Esophagus squamous epithelium (tissue), 5 donors: ENCODE data around the gene HPD. TPM values are rescaled to one million over a fixed set of nuclear protein-coding genes. Genes with fewer than 3 reads are reported as not detected.

ENCODE experiments used
- DNase-seq: peaks from one replicate; lab custom pipeline; 2025; lab: John Stamatoyannopoulos, UW
- H3K27ac ChIP-seq, 4 donors: fragments of 200-600 bp; sonication (generic); one replicate each; pipeline ENCODE4 v1.5.1; 2016 to 2019; ENCODE audit warnings: mild to moderate bottlenecking in 1 of 4
- H3K27me3 ChIP-seq, 4 donors: fragments of 200-600 bp; sonication (generic); 1 replicate in 3 of 4; 2 replicates in 1 of 4; pipeline versions ENCODE4 v1.5.1 to v1.6.0; 2017 to 2021; ENCODE audit warnings: antibody characterized with exemption in 1 of 4
- H3K36me3 ChIP-seq, 3 donors: fragments of 200-600 bp; sonication (generic); one replicate each; pipeline ENCODE4 v1.5.1; 2016 to 2019
- H3K4me1 ChIP-seq, 3 donors: fragments of 200-600 bp; sonication (generic); one replicate each; pipeline ENCODE4 v1.5.1; 2017 to 2019
- H3K4me3 ChIP-seq, 4 donors: fragments of 200-600 bp; sonication (generic); 1 replicate in 3 of 4; 2 replicates in 1 of 4; pipeline ENCODE4 v1.5.1; 2016 to 2019; ENCODE audit warnings: mild to moderate bottlenecking in 2 of 4, moderate library complexity in 1 of 4
- H3K9me3 ChIP-seq, 3 donors: fragments of 200-600 bp; sonication (generic); one replicate each; pipeline ENCODE4 v1.5.1; 2016 to 2019
- CTCF ChIP-seq, 6 experiments: fragments of 450-650 bp in 4 of 6; fragments of 200-600 bp in 2 of 6; sonication (generic) in 2 of 6; IDR thresholded peaks; one replicate each; pipeline ENCODE4 v1.5.1; 2016 to 2019; ENCODE audit warnings: antibody characterized with exemption in 6 of 6, mild to moderate bottlenecking in 4 of 6, moderate library complexity in 4 of 6
- POLR2A ChIP-seq, 4 donors: fragments of 450-650 bp; IDR thresholded peaks; one replicate each; pipeline ENCODE4 v1.6.1; 2017; ENCODE audit warnings: antibody characterized with exemption in 4 of 4, mild to moderate bottlenecking in 4 of 4, moderate library complexity in 3 of 4
- WGBS, 2 donors: methylation state at CpG; one replicate each; pipeline ENCODE4 v1.1.5; 2018; 5-methylcytosine and 5-hydroxymethylcytosine counted together
- intact Hi-C: fragments of 100-400 bp; cut with DNase I; formaldehyde crosslinking; loops from one replicate; pipeline ENCODE4 v1.15.0; 2022
- total RNA-seq, 4 donors: library from RNA; depleted of rRNA; stranded (reverse); fragments of >200 nt; gene quantifications; one replicate each; pipeline ENCODE4 v1.1.0, GENCODE V29; 2016
- donor health status: DM: yes; HTN: yes; CAD: no.

Gene HPD
- total RNA-seq, 4 donors from 2014 or later: 1.3 TPM; not detected in 3

GRCh38 chr12:121794534-121795033, 64.1 kb downstream of the HPD start:
- intact Hi-C loops: no loop called here
- Histone ChIP-seq H3K36me3 (peaks cover 8 to 14% (median 8%) of the 10 kb centered on the region in 3 donors), H3K4me1 (peaks cover 48 to 90% (median 60%) of the 10 kb centered on the region in 3 donors), H3K27me3 (no peaks in the 10 kb centered on the region), H3K9me3 (no peaks in the 10 kb centered on the region), H3K4me3 (peak overlapping the region in 3 of 4 donors; percentile 18 to 69 (median 56)), H3K27ac (peak overlapping the region; percentile 100)
- no peak for TF ChIP-seq CTCF (IDR thresholded peaks at IDR 0.05)
- no peak for TF ChIP-seq POLR2A (IDR thresholded peaks at IDR 0.05)
- DNase-seq: no peak
- 0 to 2% methylated on average over 1 to 9 of the region's 13 CpGs for WGBS, 2 donors

- H3K4me1 ChIP-seq: peaks cover 48 to 85% (median 56%) of the 10 kb centered on the region in 3 donors
- DNase-seq: peak; percentile 52
- intact Hi-C loops: no loop called here
- no peaks in the 10 kb centered on the region for H3K9me3 ChIP-seq
- WGBS, 2 donors: 0% methylated on average over 2 to 11 of the region's 59 CpGs
- peaks cover 8 to 14% (median 8%) of the 10 kb centered on the region in 3 donors for H3K36me3 ChIP-seq
- TF ChIP-seq CTCF (IDR thresholded peaks at IDR 0.05) (peak; percentile 98 to 100 (median 100)), POLR2A (IDR thresholded peaks at IDR 0.05) (peak in 1 of 4 donors; percentile 34)
- peak overlapping the region; percentile 100 for H3K27ac ChIP-seq
- peak overlapping the region; percentile 30 to 69 (median 54) for H3K4me3 ChIP-seq
- no peaks in the 10 kb centered on the region for H3K27me3 ChIP-seq
Observed at GRCh38 chr12:121793838-121794533, 64.7 kb downstream of the HPD start.

- H3K27ac ChIP-seq: peak within 1 kb of the TSS; percentile 100
- H3K4me3 ChIP-seq: peak within 1 kb of the TSS; percentile 30 to 69 (median 54)
- peaks cover 8 to 14% (median 8%) of the 10 kb centered on the region in 3 donors for H3K36me3 ChIP-seq
- H3K4me1 ChIP-seq: peaks cover 51 to 84% (median 52%) of the 10 kb centered on the region in 3 donors
- no peak for DNase-seq
- TF ChIP-seq POLR2A (IDR thresholded peaks at IDR 0.05) (peak in 1 of 4 donors; percentile 62), CTCF (IDR thresholded peaks at IDR 0.05) (no peak)
- intact Hi-C loops: no loop called here
- WGBS, 2 donors: no CpG with 5 or more reads among the region's 36 CpGs
- H3K9me3 ChIP-seq: no peaks in the 10 kb centered on the region
- no peaks in the 10 kb centered on the region for H3K27me3 ChIP-seq
Observed at GRCh38 chr12:121793440-121793837, 65.2 kb downstream of the HPD start, which contains the start of gene RHOF. RHOF (minus strand) TSS chr12:121793688; CDS start chr12:121793633, 55 bp downstream.

DNA sequence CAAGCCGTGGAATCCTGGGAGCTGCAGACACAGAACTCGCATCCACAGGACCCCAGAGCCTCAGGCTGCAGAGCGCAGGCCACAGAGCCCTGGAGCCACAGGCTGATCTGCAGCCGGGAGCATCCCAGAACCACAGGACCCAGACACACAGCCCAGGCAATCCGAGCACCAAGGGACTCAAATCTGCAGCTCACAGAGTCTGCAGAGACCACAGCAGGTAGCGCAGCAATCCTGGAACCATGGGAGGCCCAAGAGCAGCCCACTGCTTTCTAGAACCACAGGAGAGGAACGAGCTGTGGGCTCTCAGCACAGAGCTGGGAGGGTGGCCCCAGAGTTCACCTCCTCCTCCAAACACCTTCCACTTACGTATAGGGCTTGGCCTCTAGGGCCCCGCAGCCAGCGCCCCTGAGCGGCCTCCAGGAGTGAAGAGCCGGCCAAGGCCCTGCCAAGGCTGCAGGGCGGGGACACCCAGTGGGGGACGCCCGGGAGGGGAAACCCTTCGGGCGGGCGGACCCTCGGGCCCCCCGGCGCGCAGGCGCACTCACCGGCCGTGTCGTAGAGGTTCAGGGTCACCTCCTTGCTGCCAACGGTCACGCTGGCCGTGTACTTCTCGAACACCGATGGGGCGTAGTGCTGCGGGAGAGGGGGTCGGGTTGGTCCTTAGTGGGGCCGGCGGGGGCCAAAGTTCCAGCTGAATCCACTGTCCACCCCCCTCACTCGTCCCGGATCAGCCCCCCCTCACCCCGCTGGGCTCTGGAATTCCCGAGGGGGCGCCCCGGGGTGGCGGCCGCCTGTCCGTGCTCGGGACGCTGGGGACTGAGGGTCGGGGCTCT, 65.8 kb downstream of the HPD start:
- DNase-seq: no peak
- intact Hi-C loops: no loop called here
- peaks cover 45 to 84% (median 46%) of the 10 kb centered on the region in 3 donors for H3K4me1 ChIP-seq
- TF ChIP-seq CTCF (IDR thresholded peaks at IDR 0.05) (no peak), POLR2A (IDR thresholded peaks at IDR 0.05) (no peak)
- H3K27me3 ChIP-seq: no peaks in the 10 kb centered on the region
- H3K27ac ChIP-seq: peak overlapping the region; percentile 42 to 100 (median 100)
- WGBS, 2 donors: 70% methylated on average over 14 of the region's 48 CpGs; no CpG with 5 or more reads in 1 of the 2 donors
- peaks cover 8 to 10% (median 8%) of the 10 kb centered on the region in 3 donors for H3K36me3 ChIP-seq
- H3K9me3 ChIP-seq: no peaks in the 10 kb centered on the region
- H3K4me3 ChIP-seq: peak overlapping the region; percentile 30 to 69 (median 54)
